IMR-90 (cell line): ENCODE data around the gene ZBED4.

Experiments
- CEBPB ChIP-seq: IDR thresholded peaks from 2 replicates; pipeline ENCODE4 v1.6.1; 2012; ENCODE audit warnings: low read depth, low read length, improper control_type of control experiment
- MAFK ChIP-seq: IDR thresholded peaks from 2 replicates; pipeline ENCODE4 v1.6.1; 2012; ENCODE audit warnings: low read depth, low read length, improper control_type of control experiment
- MAZ ChIP-seq: IDR thresholded peaks from 2 replicates; pipeline ENCODE4 v1.6.1; 2012; ENCODE audit warnings: low read depth, mild to moderate bottlenecking, low read length, improper control_type of control experiment, moderate library complexity, borderline replicate concordance
- POLR2A ChIP-seq: IDR thresholded peaks from 2 replicates; pipeline ENCODE4 v1.6.1; 2012; ENCODE audit warnings: mild to moderate bottlenecking, low read depth, low read length
- RCOR1 ChIP-seq: IDR thresholded peaks from 2 replicates; pipeline ENCODE4 v1.6.1; 2012; ENCODE audit warnings: mild to moderate bottlenecking, low read length, improper control_type of control experiment; ENCODE audit not compliant: insufficient replicate concordance
- RFX5 ChIP-seq: IDR thresholded peaks from 2 replicates; pipeline ENCODE4 v1.8.0; 2012; ENCODE audit warnings: low read depth, mild to moderate bottlenecking, low read length, moderate library complexity
- SMC3 ChIP-seq: fragments of 150-350 bp; IDR thresholded peaks from 2 replicates; pipeline ENCODE4 v1.6.1; 2016; ENCODE audit warnings: low read depth, mild to moderate bottlenecking, antibody characterized with exemption, low read length, moderate library complexity
- TF ChIP-seq, protein P1 (sequence below): conservative IDR thresholded peaks from 2 replicates; pipeline ENCODE4 v1.5.1; 2012; ENCODE audit warnings: mild to moderate bottlenecking, low read depth, low read length, improper control_type of control experiment
- TF ChIP-seq, protein P2 (sequence below): fragments of 150-350 bp; IDR thresholded peaks from 2 replicates; pipeline ENCODE4 v1.6.1; 2017; ENCODE audit warnings: mild to moderate bottlenecking, antibody characterized with exemption, low read length, low read depth

DNA sequence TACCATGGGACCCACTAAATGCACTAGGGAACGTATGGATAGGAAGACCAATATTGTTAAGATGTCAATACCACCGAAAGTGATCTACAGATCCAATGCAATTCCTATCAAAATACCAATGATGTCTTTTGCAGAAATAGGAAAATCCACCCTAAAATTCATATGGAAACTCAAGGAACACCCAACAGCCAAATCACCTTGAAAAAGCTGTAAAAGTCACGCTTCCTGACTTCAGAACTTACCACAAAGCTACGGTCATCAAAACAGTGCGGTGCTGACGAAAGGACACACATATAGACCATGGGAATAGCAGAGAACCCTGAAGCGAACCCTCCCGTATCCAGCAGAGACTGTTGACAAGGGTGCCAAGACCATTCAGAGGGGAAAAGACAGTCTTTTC is 46.5 kb upstream of the ZBED4 start:
- TF ChIP-seq, protein P1, sequence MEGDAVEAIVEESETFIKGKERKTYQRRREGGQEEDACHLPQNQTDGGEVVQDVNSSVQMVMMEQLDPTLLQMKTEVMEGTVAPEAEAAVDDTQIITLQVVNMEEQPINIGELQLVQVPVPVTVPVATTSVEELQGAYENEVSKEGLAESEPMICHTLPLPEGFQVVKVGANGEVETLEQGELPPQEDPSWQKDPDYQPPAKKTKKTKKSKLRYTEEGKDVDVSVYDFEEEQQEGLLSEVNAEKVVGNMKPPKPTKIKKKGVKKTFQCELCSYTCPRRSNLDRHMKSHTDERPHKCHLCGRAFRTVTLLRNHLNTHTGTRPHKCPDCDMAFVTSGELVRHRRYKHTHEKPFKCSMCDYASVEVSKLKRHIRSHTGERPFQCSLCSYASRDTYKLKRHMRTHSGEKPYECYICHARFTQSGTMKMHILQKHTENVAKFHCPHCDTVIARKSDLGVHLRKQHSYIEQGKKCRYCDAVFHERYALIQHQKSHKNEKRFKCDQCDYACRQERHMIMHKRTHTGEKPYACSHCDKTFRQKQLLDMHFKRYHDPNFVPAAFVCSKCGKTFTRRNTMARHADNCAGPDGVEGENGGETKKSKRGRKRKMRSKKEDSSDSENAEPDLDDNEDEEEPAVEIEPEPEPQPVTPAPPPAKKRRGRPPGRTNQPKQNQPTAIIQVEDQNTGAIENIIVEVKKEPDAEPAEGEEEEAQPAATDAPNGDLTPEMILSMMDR: no peak
- no peak for TF ChIP-seq SMC3
- TF ChIP-seq RCOR1: no peak
- no peak for TF ChIP-seq MAZ
- TF ChIP-seq CEBPB: no peak
- TF ChIP-seq MAFK: no peak
- TF ChIP-seq POLR2A: no peak
- TF ChIP-seq RFX5: no peak
- TF ChIP-seq, protein P2, sequence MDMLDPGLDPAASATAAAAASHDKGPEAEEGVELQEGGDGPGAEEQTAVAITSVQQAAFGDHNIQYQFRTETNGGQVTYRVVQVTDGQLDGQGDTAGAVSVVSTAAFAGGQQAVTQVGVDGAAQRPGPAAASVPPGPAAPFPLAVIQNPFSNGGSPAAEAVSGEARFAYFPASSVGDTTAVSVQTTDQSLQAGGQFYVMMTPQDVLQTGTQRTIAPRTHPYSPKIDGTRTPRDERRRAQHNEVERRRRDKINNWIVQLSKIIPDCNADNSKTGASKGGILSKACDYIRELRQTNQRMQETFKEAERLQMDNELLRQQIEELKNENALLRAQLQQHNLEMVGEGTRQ: no peak
